Smooth muscle cell of the pulmonary artery (primary cell): ENCODE measurements around the gene CACNG3. TPM values are rescaled to one million over a fixed set of nuclear protein-coding genes. Genes with fewer than 3 reads are reported as not detected.

Experiments
- total RNA-seq: library from RNA; depleted of rRNA; stranded (reverse); fragments of >200 nt; gene quantifications from 2 replicates; pipeline ENCODE4 v1.2.3, GENCODE V29; 2014

Gene CACNG3
- total RNA-seq: not detected in 2 replicates

GRCh38 chr16:24255456-24256371, at the start of gene CACNG3:
TSS of gene CACNG3 (plus strand) at chr16:24256335. CDS start at chr16:24256755, 420 bp downstream.

